Measurements from ENCODE around the gene FSIP1.
A peak's percentile ranks its signal among the peaks of the same experiment; 100 is the strongest.

DNA sequence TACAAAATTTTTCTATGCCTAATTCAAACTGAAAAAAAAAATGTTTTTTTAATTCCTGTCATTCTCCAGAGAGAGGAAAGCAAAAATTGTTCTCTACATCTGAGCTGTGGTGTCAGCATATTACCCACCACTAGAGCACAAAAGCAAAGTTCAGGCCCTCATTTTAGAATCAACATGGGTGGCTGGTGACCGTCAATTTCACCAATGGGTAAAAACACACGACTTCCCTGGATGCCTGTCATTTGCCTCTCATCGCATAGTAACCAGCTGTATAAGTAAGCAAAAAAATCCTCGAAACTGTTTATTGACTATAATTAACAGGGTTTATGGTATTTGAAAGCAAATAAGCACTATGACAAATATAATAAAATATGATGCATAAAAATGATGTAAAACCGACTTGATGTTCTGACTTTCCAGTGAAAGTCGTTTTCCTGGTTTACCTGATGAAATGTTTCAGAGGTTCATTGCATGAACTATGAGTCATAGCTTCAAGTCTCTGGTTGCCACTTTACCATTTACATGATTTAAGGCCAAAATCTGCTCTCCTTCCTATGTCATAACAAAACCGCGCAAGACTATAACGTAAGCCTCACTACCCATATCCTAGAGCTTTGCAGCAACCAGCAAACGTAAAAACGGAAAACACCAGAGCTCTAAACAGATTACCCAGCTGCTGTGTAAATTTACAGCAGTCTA, 141.3 kb downstream of the FSIP1 start:
- no peak for TF ChIP-seq EP300 (IDR thresholded peaks at IDR 0.05; ENCODE audit: low read depth)
- TF ChIP-seq, protein P1, sequence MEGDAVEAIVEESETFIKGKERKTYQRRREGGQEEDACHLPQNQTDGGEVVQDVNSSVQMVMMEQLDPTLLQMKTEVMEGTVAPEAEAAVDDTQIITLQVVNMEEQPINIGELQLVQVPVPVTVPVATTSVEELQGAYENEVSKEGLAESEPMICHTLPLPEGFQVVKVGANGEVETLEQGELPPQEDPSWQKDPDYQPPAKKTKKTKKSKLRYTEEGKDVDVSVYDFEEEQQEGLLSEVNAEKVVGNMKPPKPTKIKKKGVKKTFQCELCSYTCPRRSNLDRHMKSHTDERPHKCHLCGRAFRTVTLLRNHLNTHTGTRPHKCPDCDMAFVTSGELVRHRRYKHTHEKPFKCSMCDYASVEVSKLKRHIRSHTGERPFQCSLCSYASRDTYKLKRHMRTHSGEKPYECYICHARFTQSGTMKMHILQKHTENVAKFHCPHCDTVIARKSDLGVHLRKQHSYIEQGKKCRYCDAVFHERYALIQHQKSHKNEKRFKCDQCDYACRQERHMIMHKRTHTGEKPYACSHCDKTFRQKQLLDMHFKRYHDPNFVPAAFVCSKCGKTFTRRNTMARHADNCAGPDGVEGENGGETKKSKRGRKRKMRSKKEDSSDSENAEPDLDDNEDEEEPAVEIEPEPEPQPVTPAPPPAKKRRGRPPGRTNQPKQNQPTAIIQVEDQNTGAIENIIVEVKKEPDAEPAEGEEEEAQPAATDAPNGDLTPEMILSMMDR (IDR thresholded peaks at IDR 0.05): peak in 4 of 5 experiments; percentile 33 to 92 (median 64)
